H1 (cell line): Measurements from ENCODE around the gene FKBP2. TPM values are rescaled to one million over a fixed set of nuclear protein-coding genes. Genes with fewer than 3 reads are reported as not detected.

ENCODE experiments used
- CTCF ChIA-PET: fragments of 300-600 bp; sonication (Branson Sonifier 250); formaldehyde crosslinking; loops from one replicate; lab custom pipeline; 2021; ENCODE audit not compliant: partially characterized antibody; lab: Charles Lee
- POLR2A ChIA-PET: fragments of 300-600 bp; sonication (Branson Sonifier 250); formaldehyde crosslinking; loops from one replicate; lab custom pipeline; 2021; ENCODE audit warnings: inconsistent platforms; ENCODE audit not compliant: partially characterized antibody; lab: Charles Lee
- DNase-seq, 2 experiments: peaks; one replicate each; pipeline versions ENCODE4 v3.0.0 to v3.0.0-alpha.2; 2010 to 2022; ENCODE audit warnings: low spot score in 2 of 2, low read depth in 1 of 2, mixed read lengths in 1 of 2
- FAIRE-seq: peaks from 2 replicates; lab custom pipeline; 2011; peaks lifted over from hg19 to GRCh38; lab: Jason Lieb, UNC
- H2AFZ ChIP-seq: 2 replicates; pipeline ENCODE4 v1.8.1; 2012; ENCODE audit warnings: low read length, inconsistent platforms
- H2AK5ac ChIP-seq: 2 replicates; pipeline ENCODE4 v1.6.1; 2013; ENCODE audit warnings: low read depth, low read length
- H2BK120ac ChIP-seq: replicated peaks from 2 replicates; pipeline ENCODE3; 2013; ENCODE audit warnings: low read depth, low read length, inconsistent platforms
- H2BK12ac ChIP-seq: 2 replicates; pipeline ENCODE4 v1.6.1; 2013; ENCODE audit warnings: low read depth, low read length
- H2BK15ac ChIP-seq: 2 replicates; pipeline ENCODE4 v1.6.1; 2013; ENCODE audit warnings: low read length
- H2BK20ac ChIP-seq: 2 replicates; pipeline ENCODE4 v1.6.1; 2013; ENCODE audit warnings: low read length
- H2BK5ac ChIP-seq: 2 replicates; pipeline ENCODE4 v1.6.1; 2013; ENCODE audit warnings: low read depth, low read length
- H3K14ac ChIP-seq: 2 replicates; pipeline ENCODE4 v1.6.1; 2013; ENCODE audit warnings: inconsistent platforms; ENCODE audit not compliant: insufficient read length
- H3K18ac ChIP-seq: 2 replicates; pipeline ENCODE4 v1.6.1; 2013; ENCODE audit warnings: low read length; ENCODE audit errors: extremely low read depth
- H3K23ac ChIP-seq: 2 replicates; pipeline ENCODE4 v1.6.1; 2013; ENCODE audit warnings: inconsistent platforms; ENCODE audit not compliant: insufficient read length
- H3K23me2 ChIP-seq: 2 replicates; pipeline ENCODE4 v1.6.1; 2013; ENCODE audit warnings: low read depth, low read length
- H3K27ac ChIP-seq: 2 replicates; pipeline ENCODE4 v1.6.1; 2011; ENCODE audit warnings: low read depth, low read length, inconsistent platforms
- H3K27me3 ChIP-seq, 4 experiments: replicated peaks in 1 of 4; 1 replicate in 1 of 4; 2 replicates in 3 of 4; pipeline versions ENCODE4 v1.6.1 to v1.8.1; 2011 to 2013; ENCODE audit warnings: low read length in 3 of 4, mild to moderate bottlenecking in 3 of 4, inconsistent platforms in 2 of 4, mixed read lengths in 2 of 4, moderate library complexity in 1 of 4; ENCODE audit not compliant: control insufficient read depth in 3 of 4, insufficient read depth in 3 of 4; ENCODE audit errors: extremely low read depth in 1 of 4
- H3K36me3 ChIP-seq, 4 experiments: 2 replicates each; pipeline versions ENCODE4 v1.6.1 to v1.8.1; 2011 to 2013; ENCODE audit warnings: mild to moderate bottlenecking in 4 of 4, low read length in 3 of 4, moderate library complexity in 2 of 4, control low read depth in 1 of 4, inconsistent platforms in 1 of 4; ENCODE audit not compliant: insufficient read depth in 4 of 4, control insufficient read depth in 2 of 4
- H3K4ac ChIP-seq: replicated peaks from 2 replicates; pipeline ENCODE3; 2013; ENCODE audit warnings: low read length, low read depth, mixed read lengths, inconsistent platforms; ENCODE audit not compliant: insufficient read length
- H3K4me1 ChIP-seq, 4 experiments: replicated peaks in 1 of 4; 1 replicate in 1 of 4; 2 replicates in 3 of 4; pipeline versions ENCODE4 v1.6.1 to v1.8.1; 2011 to 2013; ENCODE audit warnings: low read length in 3 of 4, inconsistent platforms in 2 of 4, mixed read lengths in 1 of 4; ENCODE audit not compliant: insufficient read depth in 4 of 4, control insufficient read depth in 3 of 4
- H3K4me2 ChIP-seq, 2 experiments: 2 replicates each; pipeline versions ENCODE4 v1.6.1 to v1.8.1; 2011 to 2013; ENCODE audit warnings: low read depth in 2 of 2, low read length in 2 of 2, control low read depth in 1 of 2, inconsistent platforms in 1 of 2, mild to moderate bottlenecking in 1 of 2; ENCODE audit not compliant: insufficient read depth in 1 of 2
- H3K4me3 ChIP-seq, 4 experiments: fragments of 200-600, 300-600 bp in 1 of 4; sonication (generic), shearing (Covaris generic), sonication (Bioruptor Twin) in 1 of 4; 2 replicates each; pipeline versions ENCODE4 v1.5.1 to v1.8.1; 2011 to 2016; ENCODE audit warnings: low read length in 4 of 4, low read depth in 3 of 4, control low read depth in 2 of 4, inconsistent platforms in 2 of 4, mild to moderate bottlenecking in 2 of 4, mixed read lengths in 1 of 4, moderate library complexity in 1 of 4; ENCODE audit not compliant: insufficient read depth in 2 of 4; ENCODE audit errors: extremely low read depth in 1 of 4
- H3K56ac ChIP-seq: replicated peaks from 2 replicates; pipeline ENCODE3; 2013; ENCODE audit warnings: low read depth, mild to moderate bottlenecking, mixed read lengths, low read length, inconsistent platforms; ENCODE audit not compliant: insufficient read length
- H3K79me1 ChIP-seq: 2 replicates; pipeline ENCODE4 v1.6.1; 2013; ENCODE audit warnings: low read depth, low read length, control low read depth
- H3K79me2 ChIP-seq, 2 experiments: 2 replicates each; pipeline versions ENCODE4 v1.6.1 to v1.8.1; 2012 to 2013; ENCODE audit warnings: low read length in 2 of 2, mild to moderate bottlenecking in 2 of 2, inconsistent platforms in 1 of 2; ENCODE audit not compliant: insufficient read depth in 2 of 2, control insufficient read depth in 1 of 2
- H3K9ac ChIP-seq, 4 experiments: replicated peaks in 1 of 4; 1 replicate in 1 of 4; 2 replicates in 3 of 4; pipeline versions ENCODE4 v1.6.1 to v1.8.1; 2011 to 2013; ENCODE audit warnings: low read depth in 3 of 4, low read length in 3 of 4, control low read depth in 2 of 4, mild to moderate bottlenecking in 2 of 4, moderate library complexity in 2 of 4, inconsistent platforms in 1 of 4; ENCODE audit errors: extremely low read depth in 1 of 4
- H3K9me3 ChIP-seq, 2 experiments: 2 replicates each; pipeline versions ENCODE4 v1.6.1 to v1.8.1; 2012 to 2013; ENCODE audit warnings: mild to moderate bottlenecking in 2 of 2, moderate library complexity in 2 of 2, control low read depth in 1 of 2, inconsistent platforms in 1 of 2, low read depth in 1 of 2, low read length in 1 of 2, mixed read lengths in 1 of 2; ENCODE audit not compliant: insufficient read depth in 2 of 2
- H4K20me1 ChIP-seq, 2 experiments: replicated peaks in 1 of 2; 2 replicates each; pipeline versions ENCODE3 to v1.8.1; 2011 to 2013; ENCODE audit warnings: inconsistent platforms in 2 of 2, low read length in 2 of 2, mild to moderate bottlenecking in 1 of 2; ENCODE audit not compliant: insufficient read depth in 2 of 2, control insufficient read depth in 1 of 2
- H4K5ac ChIP-seq: 2 replicates; pipeline ENCODE4 v1.6.1; 2013; ENCODE audit warnings: low read length, low read depth, mixed read lengths, inconsistent platforms; ENCODE audit not compliant: insufficient read length
- H4K8ac ChIP-seq: 2 replicates; pipeline ENCODE4 v1.8.0; 2013; ENCODE audit warnings: mild to moderate bottlenecking, moderate library complexity, low read length, inconsistent platforms; ENCODE audit not compliant: insufficient read depth; ENCODE audit errors: extremely low read depth
- H4K91ac ChIP-seq: replicated peaks from 2 replicates; pipeline ENCODE3; 2013; ENCODE audit warnings: low read length, mixed read lengths, inconsistent platforms; ENCODE audit not compliant: insufficient read length
- BCL11A ChIP-seq, 2 experiments: IDR thresholded peaks; one replicate each; pipeline ENCODE4 v1.6.1; 2011; ENCODE audit warnings: low read depth in 2 of 2, low read length in 2 of 2, mild to moderate bottlenecking in 2 of 2
- EGR1 ChIP-seq: IDR thresholded peaks from 2 replicates; pipeline ENCODE4 v1.6.1; 2011; ENCODE audit warnings: low read depth, low read length, borderline replicate concordance
- GTF2F1 ChIP-seq: IDR thresholded peaks from 2 replicates; pipeline ENCODE4 v1.6.1; 2012; ENCODE audit warnings: low read depth, low read length, improper control_type of control experiment, borderline replicate concordance
- HDAC2 ChIP-seq, 2 experiments: fragments of 300-600 bp in 1 of 2; sonication (generic) in 1 of 2; IDR thresholded peaks; 2 replicates each; pipeline ENCODE4 v1.6.1; 2011 to 2012; ENCODE audit warnings: low read depth in 2 of 2, low read length in 2 of 2, mild to moderate bottlenecking in 2 of 2, moderate library complexity in 2 of 2, borderline replicate concordance in 1 of 2, inconsistent platforms in 1 of 2
- JUND ChIP-seq: IDR thresholded peaks from 2 replicates; pipeline ENCODE4 v1.6.1; 2011; ENCODE audit warnings: mild to moderate bottlenecking, improper control_type of control experiment, low read length
- KDM1A ChIP-seq: fragments of 200-600, 300-600 bp; sonication (generic); IDR thresholded peaks from 2 replicates; pipeline ENCODE4 v1.7.1; 2016; ENCODE audit warnings: mild to moderate bottlenecking, low read length, borderline replicate concordance
- KDM5A ChIP-seq: fragments of 200-600 bp; IDR thresholded peaks from 2 replicates; pipeline ENCODE4 v1.7.1; 2012; ENCODE audit warnings: mild to moderate bottlenecking, low read length, inconsistent platforms, mixed read lengths
- MAFK ChIP-seq: IDR thresholded peaks from 2 replicates; pipeline ENCODE4 v1.6.1; 2012; ENCODE audit warnings: low read depth, mild to moderate bottlenecking, improper control_type of control experiment, low read length
- SP4 ChIP-seq: IDR thresholded peaks from 2 replicates; pipeline ENCODE4 v1.6.1; 2012; ENCODE audit warnings: low read length, inconsistent platforms
- TEAD4 ChIP-seq: IDR thresholded peaks from 2 replicates; pipeline ENCODE4 v1.6.1; 2012; ENCODE audit warnings: low read depth, low read length, inconsistent platforms, mixed read lengths
- YY1 ChIP-seq: IDR thresholded peaks from 2 replicates; pipeline ENCODE4 v1.6.1; 2011; ENCODE audit warnings: low read depth, mild to moderate bottlenecking, low read length
- ZNF274 ChIP-seq: IDR thresholded peaks from 2 replicates; pipeline ENCODE4 v1.7.0; 2012; ENCODE audit warnings: low read length, borderline replicate concordance; ENCODE audit errors: extremely low read depth
- WGBS, 2 experiments: shearing (Covaris generic) in 1 of 2; methylation state at CpG; one replicate each; pipeline versions ENCODE4 v1.1.6 to v1.1.7; 2013 to 2015; ENCODE audit warnings: low lambda C conversion rate in 2 of 2, mixed read lengths in 2 of 2, inconsistent platforms in 1 of 2, low coverage in 1 of 2, missing lambda C conversion rate in 1 of 2; ENCODE audit not compliant: insufficient replicate concordance in 2 of 2, insufficient coverage in 1 of 2, insufficient read length in 1 of 2; ENCODE audit errors: extremely low coverage in 1 of 2, missing lambda C conversion rate in 1 of 2; 5-methylcytosine and 5-hydroxymethylcytosine counted together
- polyA plus RNA-seq, 7 experiments: library from polyadenylated mRNA; depleted of rRNA in 3 of 7; stranded (reverse) in 5 of 7; unstranded in 2 of 7; fragments of >200 nt in 5 of 7; fragments of 200-250 nt in 2 of 7; gene quantifications; 1 replicate in 5 of 7; 2 replicates in 1 of 7; 4 replicates in 1 of 7; pipeline versions ENCODE4 v1.2.1 to v1.2.3, GENCODE V29; 2011 to 2013; ENCODE audit warnings: missing spikeins in 2 of 7, mixed read lengths in 2 of 7
- total RNA-seq: library from RNA; stranded (reverse); fragmentation: NEBNext Ultra II Directional; extraction: Animal tissue kit (Norgen Biotek cat#: 25700); gene quantifications from 2 replicates; pipeline ENCODE4 v1.2.1, GENCODE V29; 2021
- TF ChIP-seq, protein P1 (sequence below): IDR thresholded peaks from 2 replicates; pipeline ENCODE4 v1.6.1; 2012; ENCODE audit warnings: inconsistent platforms

FKBP2 gene
- total and polyA plus RNA-seq, 2 of the 8 experiments (the other 6 are each of a cell fraction or from before 2014, with no cell fraction given), result 41.7 to 52.5 TPM

DNA sequence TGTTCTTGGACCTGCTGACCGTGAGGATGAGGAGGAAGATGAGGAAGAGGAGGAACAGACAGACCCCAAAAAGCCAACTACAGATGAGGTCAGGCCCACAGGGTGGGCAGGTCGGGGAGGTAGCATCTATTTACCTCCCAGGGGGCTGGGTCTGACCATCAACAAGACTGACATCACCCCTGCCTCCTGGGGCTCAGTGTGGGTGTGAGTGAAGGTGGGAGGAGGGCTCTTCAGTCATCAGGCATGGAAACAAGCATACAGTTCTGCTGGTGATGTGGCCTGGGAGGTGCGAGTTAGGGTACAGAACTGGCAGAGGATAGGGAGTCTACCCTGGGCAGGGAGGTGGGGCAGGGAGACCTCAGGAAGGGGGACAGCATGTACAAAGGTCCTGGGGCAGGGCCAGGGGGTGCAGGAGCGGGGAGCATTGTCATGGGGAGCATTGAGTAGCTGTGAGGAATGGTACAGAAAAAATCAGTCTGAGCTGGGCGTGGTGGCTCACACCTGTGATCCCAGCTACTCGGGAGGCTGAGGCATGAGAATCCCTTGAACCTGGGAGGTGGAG lies 19.3 kb downstream of the FKBP2 start:
- Histone ChIP-seq H2BK120ac (no peak overlapping the region), H3K79me1 (no peaks in the 10 kb centered on the region), H2BK5ac (no peak overlapping the region), H3K79me2 (no peaks in the 10 kb centered on the region), H3K27me3 (no peaks in the 10 kb centered on the region), H4K91ac (no peak overlapping the region), H4K5ac (no peak overlapping the region), H3K36me3 (peaks cover 20 to 83% (median 41%) of the 10 kb centered on the region in 4 experiments), H2AFZ (no peak overlapping the region), H3K4me1 (no peaks in the 10 kb centered on the region; a peak in 3 of 7 replicates), H3K18ac (no peak overlapping the region), H2AK5ac (no peak overlapping the region), H4K8ac (no peak overlapping the region), H3K23me2 (no peaks in the 10 kb centered on the region), H3K4ac (no peak overlapping the region), H3K9ac (no peak overlapping the region), H3K23ac (no peak overlapping the region), H3K4me3 (no peak overlapping the region), H2BK12ac (no peak overlapping the region), H2BK20ac (no peak overlapping the region), H3K56ac (no peak overlapping the region), H3K9me3 (no peaks in the 10 kb centered on the region), H3K14ac (no peak overlapping the region), H2BK15ac (no peak overlapping the region), H3K27ac (no peak overlapping the region), H3K4me2 (no peak overlapping the region), H4K20me1 (peaks cover 8 to 24% of the 10 kb centered on the region in 2 experiments)
- DNase-seq (no peak), FAIRE-seq (no peak)
- ChIA-PET POLR2A (interaction anchor here (1.2 to 7.1 kb wide), 2 partner anchors 7 to 12 kb away, joined by 3 to 101 read pairs; no protein-coding TSS in a partner anchor), CTCF (interaction anchor here (0.9 to 1.9 kb wide), 3 partner anchors 12 to 85 kb away, joined by 3 to 8 read pairs (median 5); partner anchors contain the start of gene FERMT3)
- 94% methylated on average over 6 of the region's 6 CpGs; no CpG with 5 or more reads in 1 of the 2 experiments for WGBS, 2 experiments
- TF ChIP-seq EGR1 (no peak), HDAC2 (IDR thresholded peaks at IDR 0.05; ENCODE audit: borderline replicate concordance in 1 of 2, low read depth in 2 of 2, low read length in 2 of 2) (no peak), TEAD4 (no peak), KDM5A (no peak), JUND (no peak), MAFK (no peak), BCL11A (IDR thresholded peaks at IDR 0.05; ENCODE audit: low read depth in 2 of 2, low read length in 2 of 2) (no peak), KDM1A (no peak), ZNF274 (no peak), SP4 (no peak), YY1 (no peak), GTF2F1 (no peak)
- TF ChIP-seq, protein P1, sequence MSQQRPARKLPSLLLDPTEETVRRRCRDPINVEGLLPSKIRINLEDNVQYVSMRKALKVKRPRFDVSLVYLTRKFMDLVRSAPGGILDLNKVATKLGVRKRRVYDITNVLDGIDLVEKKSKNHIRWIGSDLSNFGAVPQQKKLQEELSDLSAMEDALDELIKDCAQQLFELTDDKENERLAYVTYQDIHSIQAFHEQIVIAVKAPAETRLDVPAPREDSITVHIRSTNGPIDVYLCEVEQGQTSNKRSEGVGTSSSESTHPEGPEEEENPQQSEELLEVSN, result no peak
